CD4-positive, alpha-beta T cell treated with Interleukin-6 at 100 ng/mL for 8 hours (primary cell): ENCODE measurements around the gene TYK2.
"Not testable (repeated sequence)": the region's sequence is repeated elsewhere in the genome, so short reads cannot be mapped to it uniquely, and the experiment has no call there.

Experiments used
- DNase-seq: peaks from one replicate; pipeline ENCODE4 v3.0.0-alpha.2; 2020; ENCODE audit warnings: mixed read lengths, low spot score

TYK2 gene

DNA sequence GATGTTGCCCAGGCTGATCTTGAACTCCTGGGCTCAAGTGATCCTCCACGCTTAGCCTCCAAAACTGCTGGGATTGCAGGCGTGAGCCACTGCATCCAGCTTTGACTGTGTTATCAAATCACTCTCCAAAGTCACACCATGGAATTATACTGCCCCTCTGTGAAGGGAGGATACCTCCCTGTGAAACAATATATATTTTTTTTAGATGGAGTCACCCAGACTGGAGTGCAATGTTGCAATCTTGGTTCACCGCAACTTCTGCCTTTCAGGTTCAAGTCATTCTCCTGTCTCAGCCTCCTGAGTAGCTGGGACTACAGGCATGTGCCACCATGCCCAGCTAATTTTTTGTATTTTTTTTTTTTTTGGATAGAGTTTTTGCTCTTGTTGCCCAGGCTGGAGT, 7.7 kb downstream of the TYK2 start:
- DNase-seq: no peak

DNA sequence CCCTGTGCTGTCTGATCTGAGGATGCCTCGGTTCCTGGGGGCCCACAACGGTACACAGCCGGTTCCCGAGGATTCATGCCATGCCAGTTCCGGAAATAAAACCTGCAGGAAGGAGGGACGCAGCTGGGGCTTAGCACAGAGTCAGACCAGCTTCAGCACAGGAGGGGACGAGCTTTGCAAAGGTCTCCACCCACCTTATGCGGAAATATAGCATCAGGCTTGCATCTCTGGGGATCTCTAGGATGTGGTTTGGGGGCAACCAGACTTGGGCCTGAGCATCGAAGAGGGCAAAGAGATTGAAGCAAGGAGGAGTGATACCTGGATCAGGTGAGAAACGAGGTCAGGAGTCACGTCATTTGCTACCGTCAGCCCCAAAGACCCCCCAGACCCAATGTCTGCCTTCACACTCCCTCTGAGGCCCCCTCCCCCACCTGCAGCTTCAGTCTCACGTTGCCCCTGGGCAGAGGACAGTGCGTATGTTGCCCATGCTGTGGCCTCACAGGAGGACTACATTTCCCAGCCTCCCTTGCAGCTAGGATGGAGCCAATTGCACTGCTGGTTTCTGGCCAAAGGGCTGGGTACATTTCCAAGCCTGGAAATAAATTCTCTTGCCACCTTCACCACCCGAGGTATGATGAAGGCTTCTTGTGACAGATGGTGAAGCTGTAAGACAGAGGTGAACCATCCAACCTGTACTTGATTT, 12.1 kb downstream of the TYK2 start:
- no peak for DNase-seq

DNA sequence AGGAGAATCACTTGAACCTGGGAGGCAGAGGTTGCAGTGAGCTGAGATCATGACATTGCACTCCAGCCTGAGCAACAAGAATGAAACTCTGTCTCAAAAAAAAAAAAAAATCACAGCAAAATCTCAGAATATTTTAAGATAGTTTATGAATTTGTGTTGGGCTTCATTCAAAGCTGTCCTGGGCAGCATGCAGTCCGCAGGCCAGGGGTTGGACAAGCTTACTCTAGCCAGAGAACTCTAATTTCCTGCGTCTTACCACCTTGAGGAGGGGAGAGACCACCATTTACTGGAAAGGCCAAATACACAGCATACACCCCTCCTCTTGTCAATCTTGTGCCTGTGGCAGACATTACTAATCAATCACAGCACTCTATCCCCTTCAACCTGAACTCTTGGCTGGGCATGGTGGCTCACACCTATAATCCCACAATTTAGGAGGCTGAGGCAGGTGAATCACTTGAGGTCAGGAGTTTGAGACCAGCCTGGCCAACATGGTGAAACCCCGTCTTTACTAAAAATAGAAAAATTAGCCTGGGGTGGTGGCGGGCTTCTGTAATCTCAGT, 13.3 kb downstream of the TYK2 start:
- not testable (repeated sequence) for DNase-seq

DNA sequence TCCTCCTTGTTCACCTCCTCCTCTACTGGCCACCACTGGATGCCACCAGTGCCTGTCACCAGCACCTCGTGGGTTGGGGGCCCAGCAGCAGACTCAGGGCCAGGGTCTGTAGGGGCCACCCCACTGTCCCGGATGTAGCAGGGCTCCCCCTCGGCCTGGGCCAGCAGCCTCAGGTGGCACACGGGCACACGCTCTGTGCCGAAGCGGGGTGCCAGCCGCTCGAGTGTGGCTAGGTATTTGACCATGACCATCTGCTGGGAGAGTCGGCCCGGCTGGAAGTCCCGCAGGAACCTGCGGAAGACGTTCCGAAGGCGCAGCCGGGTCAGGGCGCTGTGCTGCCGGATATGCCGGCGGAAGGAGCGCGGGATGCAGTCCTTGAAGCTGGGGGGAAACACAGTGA, 14.9 kb downstream of the TYK2 start:
- DNase-seq: no peak

DNA sequence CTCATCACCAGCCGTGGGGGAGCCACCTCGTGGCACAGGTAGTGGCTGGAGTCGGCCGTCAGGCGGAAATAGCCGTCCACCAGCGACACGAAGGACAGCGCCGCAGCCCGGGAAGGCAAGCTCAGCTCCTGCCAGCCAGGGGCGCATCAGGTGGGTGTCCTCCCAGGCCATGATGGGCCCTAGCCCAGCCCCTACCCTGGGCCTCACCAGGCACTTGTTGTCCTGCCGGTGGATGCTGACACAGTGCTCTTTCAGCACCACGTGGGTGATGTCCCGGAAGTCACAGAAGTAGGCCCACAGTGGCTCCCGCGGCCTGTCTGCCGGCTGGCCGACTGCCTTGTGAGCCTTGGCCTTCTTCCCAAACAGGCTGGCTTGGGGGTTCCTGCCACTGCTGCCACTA, 15.7 kb downstream of the TYK2 start:
- no peak for DNase-seq

DNA sequence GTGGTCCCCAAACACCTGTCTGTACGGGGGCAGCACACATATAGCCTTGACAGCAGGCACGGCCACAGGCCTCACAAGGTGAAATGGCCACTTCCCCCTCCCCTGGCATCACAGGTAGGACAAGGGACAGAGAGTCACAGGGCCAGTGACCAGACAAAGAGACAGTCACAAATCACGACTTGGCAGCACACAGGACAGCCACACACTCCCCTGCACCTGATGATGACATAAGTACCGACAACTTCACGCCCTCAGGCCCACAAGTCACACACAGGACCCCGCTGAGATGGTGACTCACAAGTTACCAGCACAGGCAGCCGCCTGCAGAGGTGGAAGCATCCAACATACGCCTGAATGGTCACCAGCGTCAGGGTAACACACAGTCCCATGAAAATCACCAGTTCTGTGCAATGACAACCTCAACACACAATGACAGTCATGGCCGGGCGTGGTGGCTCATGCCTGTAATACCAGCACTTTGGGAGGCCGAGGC, 16.5 kb downstream of the TYK2 start:
- DNase-seq: no peak

DNA sequence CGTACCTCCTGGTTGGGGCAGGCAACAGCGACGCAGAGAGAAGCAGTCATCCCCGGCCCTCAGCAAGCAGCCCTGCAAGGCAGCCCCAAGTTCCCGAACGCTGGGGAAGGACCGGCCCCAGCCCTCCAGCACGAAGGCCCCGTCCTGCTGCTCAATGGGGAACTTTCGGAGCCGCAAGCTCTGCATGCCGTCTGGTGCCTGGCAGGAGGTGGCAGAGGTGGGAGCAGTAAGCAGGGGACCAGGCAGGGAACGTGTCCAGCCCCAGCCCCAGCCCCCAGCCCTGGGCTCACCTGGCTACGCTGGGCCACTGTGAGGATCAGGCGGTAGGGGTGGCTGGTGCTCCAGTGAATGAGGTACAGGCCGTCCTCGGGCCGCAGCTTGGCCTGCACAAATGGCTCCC, 18.1 kb downstream of the TYK2 start:
- DNase-seq: no peak

DNA sequence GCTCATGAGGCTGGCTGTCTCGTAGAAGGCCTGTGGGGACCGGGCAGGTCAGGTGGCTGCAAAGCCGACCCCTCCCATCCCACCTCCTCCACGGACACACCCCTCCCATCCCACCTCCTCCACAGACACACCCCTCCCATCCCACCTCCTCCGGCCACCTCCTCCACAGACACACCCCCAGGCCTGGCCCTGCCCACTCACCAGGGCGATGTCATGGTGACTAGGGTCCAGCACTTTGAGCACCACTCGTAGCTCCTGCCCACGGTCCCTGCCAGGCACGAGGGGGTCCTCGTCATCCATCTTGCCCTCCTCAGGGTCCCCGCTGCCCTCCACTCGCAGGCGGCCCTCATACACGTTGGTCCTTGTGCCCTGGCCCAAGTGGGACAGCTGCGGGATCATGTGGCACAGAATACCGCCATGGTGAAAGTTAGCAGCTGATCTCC, 18.8 kb downstream of the TYK2 start:
- DNase-seq: no peak

DNA sequence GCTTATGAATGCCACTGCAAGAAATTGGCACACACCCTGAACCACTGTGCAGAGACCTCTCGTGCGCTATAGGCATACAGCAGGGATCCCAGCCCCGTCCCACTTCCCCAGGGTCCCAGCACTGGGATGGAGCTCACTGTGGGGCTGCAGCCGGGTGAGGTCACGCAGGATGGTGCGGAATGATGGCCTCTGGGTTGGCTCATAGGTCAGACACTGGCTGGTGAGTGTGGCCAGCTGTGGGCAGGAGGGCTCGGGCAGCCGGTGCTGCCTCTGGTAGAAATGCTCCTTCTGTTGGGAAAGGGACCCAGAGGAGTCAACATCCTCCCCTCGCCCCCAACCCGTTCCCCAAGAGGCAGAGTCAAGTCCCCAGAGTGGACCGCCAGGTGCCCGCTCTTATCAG, 23.9 kb downstream of the TYK2 start:
- DNase-seq: no peak

DNA sequence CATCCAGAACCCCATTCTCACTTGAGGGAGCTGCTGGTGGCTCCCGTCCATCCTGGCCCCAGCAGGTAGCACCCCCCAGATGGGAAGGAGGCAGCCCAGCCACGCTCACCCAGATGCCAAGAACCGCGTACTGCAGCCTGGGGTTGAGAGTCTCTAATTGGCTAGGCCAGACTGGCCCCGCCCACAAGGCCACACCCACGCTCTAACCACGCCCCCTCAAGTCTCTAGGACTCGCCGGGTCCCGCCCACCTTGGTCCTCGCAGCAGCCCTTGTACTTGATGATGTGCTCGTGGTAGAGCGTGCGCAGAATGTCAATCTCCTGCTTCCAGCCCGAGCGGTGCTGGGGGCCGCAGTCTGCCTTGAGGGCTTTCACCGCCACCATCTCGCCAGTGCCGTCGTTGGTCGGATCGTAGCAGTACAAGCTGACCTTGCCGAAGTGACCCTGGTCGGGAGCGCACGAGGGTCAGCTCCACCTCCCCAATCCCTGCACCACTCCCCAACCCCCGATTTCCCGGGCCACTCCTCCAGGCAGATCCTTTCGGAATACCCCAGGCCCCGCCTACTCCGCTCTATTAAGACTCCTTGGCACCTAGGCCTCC, 26.5 kb downstream of the TYK2 start:
- no peak for DNase-seq

DNA sequence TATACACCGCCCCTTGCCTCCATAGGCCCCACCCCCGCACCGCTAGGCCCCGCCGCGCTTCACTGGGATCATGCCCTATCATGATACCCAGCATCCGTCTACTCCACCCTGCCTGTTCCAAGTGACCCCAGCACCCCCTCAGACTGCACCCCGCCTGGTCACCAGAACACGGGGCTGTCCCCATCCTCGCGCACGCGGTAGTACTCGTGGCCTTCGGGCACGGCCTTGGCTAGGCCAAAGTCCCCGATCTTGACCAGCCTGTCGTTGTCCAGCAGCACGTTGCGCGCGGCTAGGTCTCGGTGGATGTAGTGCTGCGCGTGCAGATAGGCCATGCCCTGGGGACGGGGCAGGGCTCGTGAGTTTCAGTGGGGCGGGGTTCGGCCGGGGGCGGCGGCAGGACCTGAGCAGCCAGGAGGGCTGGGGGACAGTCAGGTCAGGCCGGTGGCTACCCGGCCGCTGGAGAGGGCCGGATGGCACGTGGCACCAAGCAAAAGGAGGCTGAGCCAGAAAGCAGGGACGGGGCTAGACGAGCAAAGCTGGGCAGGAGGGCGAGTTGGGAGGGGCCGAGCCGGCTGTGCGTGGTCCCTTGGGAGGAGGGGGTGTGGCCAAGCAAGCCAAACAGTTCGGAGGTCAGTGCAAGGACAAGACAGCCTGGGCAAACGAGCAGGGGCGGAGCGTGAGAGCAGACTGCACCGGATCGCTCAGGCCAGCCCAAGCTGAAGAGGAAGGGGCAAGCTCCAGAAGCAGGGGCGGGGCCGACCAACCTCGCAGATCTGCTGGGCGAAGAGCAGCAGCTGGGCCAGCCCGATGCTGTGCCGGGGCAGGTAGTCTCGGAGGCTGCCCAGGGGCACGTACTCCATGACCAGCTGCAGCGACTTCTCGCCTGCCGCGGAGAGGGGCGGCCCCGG, 27.4 kb downstream of the TYK2 start:
- no peak for DNase-seq

DNA sequence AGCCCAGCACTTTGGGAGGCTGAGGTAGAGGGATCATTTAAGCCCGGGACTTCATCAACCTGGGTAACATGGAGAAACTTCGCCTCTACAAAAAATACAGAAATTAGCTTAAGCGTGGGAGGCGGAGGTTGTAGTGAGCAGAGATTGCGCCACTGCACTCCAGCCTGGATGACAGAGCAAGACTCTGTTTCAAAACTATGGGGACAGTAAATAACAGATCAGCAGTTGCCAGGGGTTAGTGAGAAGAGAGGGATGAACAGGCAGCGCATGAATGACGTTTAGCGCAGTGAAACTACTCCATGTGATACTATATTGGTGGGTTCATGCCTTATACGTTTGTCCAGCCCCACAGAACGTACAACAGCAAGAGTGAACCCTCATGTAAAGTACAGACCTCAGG, 33.9 kb downstream of the TYK2 start:
- DNase-seq: no peak

DNA sequence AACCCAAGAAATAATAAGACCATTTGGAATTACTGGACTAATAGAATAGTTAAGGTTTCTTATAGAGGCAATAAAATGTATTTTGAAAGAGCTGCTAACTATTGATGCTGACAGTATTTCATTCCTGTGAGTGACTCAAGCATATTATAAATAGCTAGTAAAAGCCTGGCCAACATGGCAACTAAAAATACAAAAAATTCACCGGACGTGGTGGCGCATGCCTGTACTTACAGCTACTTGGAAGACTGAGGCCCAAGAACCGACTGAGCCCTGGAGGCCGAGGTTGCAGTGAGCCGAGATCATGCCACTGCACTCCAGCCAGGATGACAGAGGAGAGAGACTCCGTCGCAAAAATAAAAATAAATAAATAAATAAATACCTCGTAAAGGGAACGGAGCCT, 35.6 kb downstream of the TYK2 start:
- DNase-seq: no peak

DNA sequence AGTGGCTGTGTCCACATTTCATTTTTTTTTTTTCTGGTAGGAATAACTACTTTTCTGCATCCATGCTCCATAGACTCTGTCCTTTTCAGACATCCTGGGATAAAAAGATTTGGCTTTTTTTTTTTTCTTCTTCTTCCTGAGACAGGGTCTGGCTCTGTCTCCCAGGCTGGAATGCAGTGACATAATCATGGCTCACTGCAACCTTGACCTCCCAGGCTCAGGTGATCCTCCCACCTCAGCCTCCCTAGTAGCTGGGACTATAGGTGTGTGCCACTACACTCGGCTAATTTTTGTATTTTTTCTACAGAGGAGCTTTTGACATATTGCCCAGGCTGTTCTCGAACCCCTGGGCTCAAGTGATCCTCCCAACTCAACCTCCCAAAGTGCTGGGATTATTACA, 36.9 kb downstream of the TYK2 start:
- no peak for DNase-seq

DNA sequence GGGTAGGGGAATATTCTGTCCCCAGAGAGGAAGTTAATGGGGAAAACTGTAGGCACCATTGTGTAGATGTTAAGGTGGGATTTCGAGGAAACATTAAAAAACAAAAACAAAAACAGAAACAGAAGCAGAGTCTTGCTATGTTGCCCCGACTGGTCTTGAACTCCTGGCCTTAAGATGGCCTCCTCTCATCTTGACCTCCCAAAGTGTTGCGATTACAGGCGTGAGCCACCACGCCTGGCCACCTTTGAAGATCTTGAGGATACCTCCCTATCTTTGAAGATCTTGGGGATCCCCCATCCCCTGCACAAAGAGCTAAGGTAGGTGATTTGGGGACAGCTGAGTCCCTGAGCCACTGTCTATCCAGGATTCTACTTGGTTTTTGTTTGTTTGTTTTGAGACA, 40.4 kb downstream of the TYK2 start:
- DNase-seq: no peak

DNA sequence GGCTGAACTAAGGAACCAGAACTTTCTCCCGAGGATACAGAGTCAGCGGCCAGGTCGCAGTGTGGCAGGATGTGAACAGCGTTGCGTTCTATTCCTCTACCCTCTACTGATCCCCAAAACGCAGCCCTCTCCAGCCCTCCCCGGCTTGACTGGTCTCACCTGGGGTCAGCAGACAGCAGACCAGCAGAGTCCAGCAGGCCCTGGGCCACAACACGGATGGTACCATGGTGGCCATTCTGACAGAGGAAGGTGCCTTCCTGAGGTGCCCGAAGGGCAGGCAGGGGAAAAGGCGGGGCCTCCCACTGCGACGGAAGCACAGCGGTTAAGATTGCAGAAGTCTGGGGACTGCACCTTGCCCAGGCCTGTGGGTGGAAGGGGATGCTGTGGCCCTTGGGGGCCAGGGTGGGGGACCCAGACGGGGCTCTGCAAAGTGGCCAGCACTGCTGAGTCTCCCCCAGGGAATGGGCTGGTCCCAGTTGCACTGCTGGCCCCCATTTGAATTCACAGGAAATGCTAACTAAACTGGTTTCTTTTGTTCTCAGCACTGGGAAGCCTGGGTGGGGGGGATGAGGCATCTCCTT, 40.9 kb downstream of the TYK2 start, which contains the start of gene ICAM3:
Gene ICAM3 (minus strand): TSS at position 245 of the 581 bp plus-strand sequence. CDS start 10 bp downstream, at position 235.
- peak; percentile 69 for DNase-seq

DNA sequence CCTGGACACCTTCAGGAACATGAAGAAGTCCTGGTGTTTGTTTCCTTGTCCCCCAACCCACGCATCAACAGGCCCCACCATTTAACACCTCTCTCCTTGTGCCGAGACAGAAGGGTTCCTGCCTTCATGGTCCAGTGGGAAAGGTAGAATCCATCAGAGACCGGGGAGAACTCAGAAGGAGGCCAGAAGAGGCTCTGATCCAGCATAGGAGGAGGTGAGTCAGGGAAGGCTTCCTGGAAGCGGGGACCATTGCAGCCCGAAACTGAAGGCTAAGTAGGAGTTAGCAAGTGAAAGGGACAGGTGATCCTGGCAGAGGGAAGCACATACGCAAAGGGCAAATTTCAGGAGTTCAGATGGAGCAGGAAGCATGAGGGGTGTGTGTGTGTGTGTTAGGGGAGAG, 41.4 kb downstream of the TYK2 start:
- DNase-seq: no peak

DNA sequence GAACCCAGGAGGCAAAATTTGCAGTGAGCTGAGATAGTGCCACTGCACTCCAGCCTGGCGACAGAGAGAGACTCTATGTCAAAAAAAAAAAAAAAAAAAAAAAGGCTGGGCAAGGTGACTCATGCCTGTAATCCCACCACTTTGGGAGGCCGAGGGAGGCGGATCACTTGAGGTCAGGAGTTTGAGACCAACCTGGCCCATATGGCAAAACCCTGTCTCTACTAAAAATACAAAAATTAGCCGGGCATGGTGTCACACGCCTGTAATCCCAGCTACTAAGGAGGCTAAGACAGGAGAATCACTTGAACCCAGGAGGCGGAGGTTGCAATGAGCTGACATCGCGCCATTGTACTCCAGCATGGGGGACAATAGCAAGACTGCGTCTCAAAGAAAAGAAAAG, 43.6 kb downstream of the TYK2 start:
- not testable (repeated sequence) for DNase-seq

DNA sequence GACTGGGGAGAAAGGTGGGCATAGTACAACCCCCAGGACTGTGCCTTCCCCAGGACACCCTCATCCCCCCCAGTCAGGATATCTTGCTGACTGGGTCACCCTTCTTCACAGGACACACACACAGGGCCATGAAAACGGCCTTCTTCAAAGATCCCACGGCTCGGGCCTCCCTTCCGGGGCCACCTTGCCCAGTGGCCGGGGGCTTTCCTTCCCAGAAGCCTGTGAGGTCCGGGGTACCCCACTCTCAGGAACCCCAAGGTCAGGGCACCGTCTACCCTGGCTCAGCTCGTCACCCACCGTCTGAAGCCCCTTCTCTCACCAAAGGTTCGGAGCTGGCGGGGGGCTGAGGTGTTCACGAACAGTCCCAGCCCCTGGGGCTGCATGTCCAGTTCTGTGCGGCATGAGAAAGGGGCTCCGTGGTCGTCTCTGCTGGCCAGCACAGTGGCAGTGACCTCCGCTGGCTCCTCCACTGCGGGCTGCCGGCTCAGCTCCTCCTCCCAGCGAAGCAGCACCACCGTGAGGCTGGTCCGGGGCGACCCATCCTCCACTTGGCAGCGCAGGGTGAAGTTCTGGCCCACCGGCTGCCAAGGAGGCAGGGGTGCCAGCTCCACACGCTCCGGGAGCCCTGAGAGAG, 44.9 kb downstream of the TYK2 start:
- DNase-seq: no peak

DNA sequence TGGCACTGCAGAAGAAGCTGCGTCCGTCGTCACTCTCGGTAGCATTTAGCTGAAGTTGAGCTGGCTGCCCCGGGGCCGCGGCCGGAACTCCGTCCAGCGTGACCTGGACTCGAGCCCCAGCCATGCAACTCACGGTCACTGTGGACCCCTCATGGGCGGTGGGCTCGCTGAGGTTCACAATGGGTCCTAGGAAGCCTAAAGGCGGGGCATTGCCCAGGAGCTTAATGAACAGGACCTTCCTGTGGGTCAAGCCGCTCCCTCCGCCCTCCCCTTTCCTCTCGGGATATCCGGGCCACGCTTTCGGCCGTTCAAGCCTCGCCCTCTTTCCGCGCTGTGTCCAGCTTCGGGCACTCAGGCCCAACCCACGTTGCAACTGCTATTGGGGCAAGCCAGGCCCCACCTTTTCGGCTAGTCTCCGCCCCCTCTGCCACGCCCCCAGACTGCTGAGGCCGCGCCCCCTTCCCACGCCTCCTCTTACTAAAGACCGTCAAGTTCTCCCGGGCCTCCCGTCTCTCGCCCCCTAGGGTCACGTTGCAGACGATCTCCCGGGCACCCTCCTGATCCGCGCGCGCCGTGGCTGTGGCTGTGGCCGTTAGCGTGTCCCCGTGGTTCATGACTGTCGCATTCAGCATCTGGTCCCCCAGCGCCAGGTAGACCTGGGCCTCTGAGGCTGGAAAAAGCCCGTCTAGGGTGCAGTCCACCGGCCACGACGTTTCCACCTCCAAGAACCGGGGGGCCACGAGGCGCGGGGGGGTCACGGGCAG, 45.6 kb downstream of the TYK2 start:
- no peak for DNase-seq
